Smooth muscle cell (in vitro differentiated cells): ENCODE measurements around the gene PBOV1. TPM values are rescaled to one million over a fixed set of nuclear protein-coding genes. Genes with fewer than 3 reads are reported as not detected.

Experiments used
- DNase-seq: peaks from one replicate; lab custom pipeline; 2025; ENCODE audit not compliant: unreplicated experiment; lab: John Stamatoyannopoulos, UW
- H2AFZ ChIP-seq: fragments of 200-600 bp; sonication (generic); 2 replicates; pipeline ENCODE4 v1.6.0; 2016; ENCODE audit warnings: antibody characterized with exemption, low read depth, mild to moderate bottlenecking
- H3F3A ChIP-seq: fragments of 200-600 bp; sonication (generic); 2 replicates; pipeline ENCODE4 v1.6.0; 2017; ENCODE audit warnings: antibody characterized with exemption, low read depth
- H3K27ac ChIP-seq: fragments of 200-600 bp; sonication (generic); 2 replicates; pipeline ENCODE4 v1.5.1; 2016; ENCODE audit warnings: low read depth, mild to moderate bottlenecking
- H3K27me3 ChIP-seq: fragments of 200-600 bp; sonication (generic); 2 replicates; pipeline ENCODE4 v1.6.1; 2016; ENCODE audit warnings: low read depth, mild to moderate bottlenecking
- H3K36me3 ChIP-seq: fragments of 200-600 bp; sonication (generic); 2 replicates; pipeline ENCODE4 v1.5.1; 2016; ENCODE audit warnings: low read depth
- H3K4me1 ChIP-seq: fragments of 200-600 bp; sonication (generic); 2 replicates; pipeline ENCODE4 v1.5.1; 2016; ENCODE audit warnings: low read depth
- H3K4me2 ChIP-seq: fragments of 200-600 bp; sonication (generic); 2 replicates; pipeline ENCODE4 v1.6.0; 2016; ENCODE audit warnings: mild to moderate bottlenecking
- H3K4me3 ChIP-seq: fragments of 200-600 bp; sonication (generic); 2 replicates; pipeline ENCODE4 v1.5.1; 2016; ENCODE audit warnings: mild to moderate bottlenecking
- H3K79me2 ChIP-seq: fragments of 200-600 bp; sonication (generic); 2 replicates; pipeline ENCODE4 v1.6.0; 2016; ENCODE audit warnings: low read depth, mild to moderate bottlenecking
- H3K9ac ChIP-seq: fragments of 200-600 bp; sonication (generic); 2 replicates; pipeline ENCODE4 v1.6.0; 2016; ENCODE audit warnings: low read depth
- H3K9me3 ChIP-seq: fragments of 200-600 bp; sonication (generic); replicated peaks from 2 replicates; pipeline ENCODE4 v1.5.1; 2016; ENCODE audit warnings: low read depth
- H4K20me1 ChIP-seq: fragments of 200-600 bp; sonication (generic); 2 replicates; pipeline ENCODE4 v1.6.0; 2016; ENCODE audit warnings: low read depth
- CTCF ChIP-seq: fragments of 200-600 bp; sonication (generic); IDR thresholded peaks from 2 replicates; pipeline ENCODE4 v1.5.1; 2017; ENCODE audit warnings: borderline replicate concordance, mild to moderate bottlenecking, antibody characterized with exemption; ENCODE audit not compliant: insufficient read depth, poor library complexity, severe bottlenecking
- WGBS: methylation state at CpG from one replicate; pipeline ENCODE4 v1.1.7; 2016; ENCODE audit warnings: low lambda C conversion rate; 5-methylcytosine and 5-hydroxymethylcytosine counted together
- polyA plus RNA-seq: library from polyadenylated mRNA; unstranded; fragments of >200 nt; fragmentation: Nextera tagmentation; extraction: Ambion mirVana; gene quantifications from 2 replicates; pipeline ENCODE4 v1.2.1, GENCODE V29; 2016
- total RNA-seq: library from RNA; depleted of rRNA; stranded (reverse); fragments of >200 nt; gene quantifications from 2 replicates; pipeline ENCODE4 v1.2.3, GENCODE V29; 2014

The PBOV1 gene
- total and polyA plus RNA-seq, 2 experiments from 2014 or later = not detected

- H3K4me3 ChIP-seq = no peak overlapping the region
- H3K79me2 ChIP-seq = no peaks in the 10 kb centered on the region
- H3K27me3 ChIP-seq = no peaks in the 10 kb centered on the region
- no peak overlapping the region for H3K4me2 ChIP-seq
- no peaks in the 10 kb centered on the region for H4K20me1 ChIP-seq
- no peaks in the 10 kb centered on the region for H3K36me3 ChIP-seq
- no peak overlapping the region for H3K9ac ChIP-seq
- no peaks in the 10 kb centered on the region for H3K4me1 ChIP-seq
- no peak overlapping the region for H3K27ac ChIP-seq
- no peak for DNase-seq
- no peak for TF ChIP-seq CTCF
- H2AFZ ChIP-seq = no peak overlapping the region
- H3K9me3 ChIP-seq = no peaks in the 10 kb centered on the region
- WGBS = 95% methylated on average over 20 of the region's 20 CpGs
- H3F3A ChIP-seq = no peaks in the 10 kb centered on the region
Observed at GRCh38 chr6:138255443-138255842, 37.2 kb upstream of the PBOV1 start.

- no peak for DNase-seq
Observed at GRCh38 chr6:138253731-138254130, 35.4 kb upstream of the PBOV1 start.

GRCh38 chr6:138250513-138251247 lies 32.4 kb upstream of the PBOV1 start:
- peak overlapping the region; percentile 50 for H3K9ac ChIP-seq

More at GRCh38 chr6:138253731-138254130, 35.4 kb upstream of the PBOV1 start:
- Histone ChIP-seq H3F3A (no peaks in the 10 kb centered on the region), H4K20me1 (no peaks in the 10 kb centered on the region), H3K4me1 (no peaks in the 10 kb centered on the region), H3K36me3 (no peaks in the 10 kb centered on the region), H3K27ac (no peak overlapping the region), H3K9me3 (no peaks in the 10 kb centered on the region), H3K9ac (no peak overlapping the region), H2AFZ (no peak overlapping the region), H3K4me2 (no peak overlapping the region), H3K27me3 (no peaks in the 10 kb centered on the region), H3K79me2 (no peaks in the 10 kb centered on the region), H3K4me3 (no peak overlapping the region)
- no peak for TF ChIP-seq CTCF
- WGBS = 95% methylated on average over 11 of the region's 11 CpGs

More at GRCh38 chr6:138250513-138251247, 32.4 kb upstream of the PBOV1 start:
- H3K4me3 ChIP-seq = no peak overlapping the region
- H3K27me3 ChIP-seq = no peaks in the 10 kb centered on the region
- peak; percentile 2 for DNase-seq
- H3K36me3 ChIP-seq = no peaks in the 10 kb centered on the region
- H3K4me2 ChIP-seq = peak overlapping the region; percentile 47
- no peak for TF ChIP-seq CTCF
- H3K9me3 ChIP-seq = no peaks in the 10 kb centered on the region
- 54% methylated on average over 16 of the region's 16 CpGs for WGBS
- no peaks in the 10 kb centered on the region for H3K4me1 ChIP-seq
- H4K20me1 ChIP-seq = no peaks in the 10 kb centered on the region
- peak overlapping the region; percentile 60 for H3K27ac ChIP-seq
- H2AFZ ChIP-seq = peak overlapping the region; percentile 36
- no peaks in the 10 kb centered on the region for H3F3A ChIP-seq
- H3K79me2 ChIP-seq = no peaks in the 10 kb centered on the region
